K562 treated with DMSO at 1 percent for 4 hours (cell line): ENCODE measurements around the gene SPDYE16. TPM values are rescaled to one million over a fixed set of nuclear protein-coding genes. Genes with fewer than 3 reads are reported as not detected.

Experiments
- total RNA-seq: library from RNA; unstranded; fragments of 300-600 nt; gene quantifications from 2 replicates; pipeline ENCODE4 v1.2.3, GENCODE V29; 2022; ENCODE audit not compliant: insufficient read depth

The SPDYE16 gene, protein sequence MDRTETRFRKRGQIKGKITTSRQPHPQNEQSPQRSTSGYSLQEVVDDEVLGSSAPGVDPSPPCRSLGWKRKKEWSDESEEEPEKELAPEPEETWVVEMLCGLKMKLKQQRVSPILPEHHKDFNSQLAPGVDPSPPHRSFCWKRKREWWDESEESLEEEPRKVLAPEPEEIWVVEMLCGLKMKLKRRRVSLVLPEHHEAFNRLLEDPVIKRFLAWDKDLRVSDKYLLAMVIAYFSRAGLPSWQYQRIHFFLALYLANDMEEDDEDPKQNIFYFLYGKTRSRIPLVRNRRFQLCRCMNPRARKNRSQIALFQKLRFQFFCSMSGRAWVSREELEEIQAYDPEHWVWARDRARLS
- not detected in 2 replicates for total RNA-seq

DNA sequence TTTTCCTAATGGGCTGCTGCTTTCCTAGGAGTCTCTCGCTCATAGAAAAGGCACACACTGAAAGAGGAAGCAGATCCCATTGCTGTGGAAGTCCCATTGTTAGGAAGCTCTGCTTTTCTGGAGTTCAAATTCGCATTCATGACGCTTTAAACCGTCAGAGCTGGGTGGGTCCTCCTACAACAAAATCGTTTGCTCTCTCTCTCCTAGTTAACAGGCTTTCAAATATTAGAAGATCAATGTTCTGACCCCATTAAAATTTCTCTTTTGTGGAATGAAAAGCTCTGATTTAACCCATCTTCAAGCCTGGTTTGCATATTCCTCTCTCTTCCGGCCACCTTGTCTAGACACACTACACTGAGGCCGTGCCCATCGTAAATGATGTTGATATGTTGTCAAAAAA lies at the start of gene SPDYE16:
Gene SPDYE16 (minus strand): TSS at position 101 of the 400 bp plus-strand sequence. CDS start 1,838 bp downstream, outside the sequence.

GRCh38 chr7:76509931-76510877 lies 32.9 kb downstream of the SPDYE16 start, which contains the start of gene UPK3B:
TSS of gene UPK3B (plus strand) at chr7:76510552. CDS start at chr7:76510653, 101 bp downstream.

Other genes starting within 250 kb of the SPDYE16 start
- gene HSPB1, start 240.6 kb downstream of the SPDYE16 start, total RNA-seq = 697 and 917 TPM in 2 replicates
- gene YWHAG, start 184.3 kb downstream of the SPDYE16 start, total RNA-seq = 107 and 120 TPM in 2 replicates
- gene SSC4D, start 133.6 kb downstream of the SPDYE16 start, total RNA-seq = 12.0 and 14.2 TPM in 2 replicates
- 9.3 and 16.4 TPM in 2 replicates for gene ZP3, start 118.3 kb downstream of the SPDYE16 start, total RNA-seq
- 41.0 and 57.3 TPM in 2 replicates for gene DTX2, start 81.6 kb downstream of the SPDYE16 start, total RNA-seq
- gene UPK3B, start 32.7 kb downstream of the SPDYE16 start, total RNA-seq = not detected in 2 replicates
- 16.6 and 17.6 TPM in 2 replicates for gene POMZP3, start 84.0 kb upstream of the SPDYE16 start, total RNA-seq